Dedifferentiated amniotic fluid mesenchymal stem cell (primary cell): ENCODE measurements around the gene FSTL4.

Experiments
- DNase-seq: peaks from one replicate; pipeline ENCODE4 v3.0.0-alpha.2; 2016; ENCODE audit errors: extremely low spot score

FSTL4 gene

DNA sequence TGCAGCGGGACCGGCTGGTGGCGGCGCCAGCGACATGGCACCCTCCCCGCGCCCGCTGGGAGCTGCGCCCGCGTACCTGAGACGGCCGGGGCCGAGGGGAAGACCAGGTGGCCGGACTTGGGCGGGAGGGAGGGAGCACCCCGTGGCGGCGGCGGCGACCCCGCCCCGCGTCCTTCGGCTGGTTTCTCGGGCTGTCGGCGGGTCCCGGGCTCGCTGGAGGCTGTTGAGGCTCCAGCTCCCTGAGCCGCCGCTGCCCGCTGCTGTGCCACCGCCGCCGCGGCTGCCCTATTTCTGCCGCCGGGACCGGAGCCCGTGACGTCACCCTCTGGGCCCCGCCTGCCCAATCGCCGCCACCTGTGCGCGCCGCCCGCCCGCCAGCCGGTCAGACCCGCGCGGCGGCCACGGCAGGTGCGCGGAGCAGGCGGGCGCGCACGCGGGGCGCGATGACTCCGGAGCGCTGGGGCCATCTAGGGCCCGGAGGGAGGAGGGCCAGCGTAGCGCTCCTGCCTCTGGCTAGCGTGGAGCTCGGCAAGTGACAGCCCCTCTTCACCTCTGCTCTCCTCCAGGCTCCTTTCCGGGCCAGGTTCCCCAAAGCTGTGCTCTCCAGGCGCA, at the start of gene FSTL4:
FSTL4 (minus strand) TSS at position 293 of the 612 bp plus-strand sequence.
- DNase-seq, result no peak

DNA sequence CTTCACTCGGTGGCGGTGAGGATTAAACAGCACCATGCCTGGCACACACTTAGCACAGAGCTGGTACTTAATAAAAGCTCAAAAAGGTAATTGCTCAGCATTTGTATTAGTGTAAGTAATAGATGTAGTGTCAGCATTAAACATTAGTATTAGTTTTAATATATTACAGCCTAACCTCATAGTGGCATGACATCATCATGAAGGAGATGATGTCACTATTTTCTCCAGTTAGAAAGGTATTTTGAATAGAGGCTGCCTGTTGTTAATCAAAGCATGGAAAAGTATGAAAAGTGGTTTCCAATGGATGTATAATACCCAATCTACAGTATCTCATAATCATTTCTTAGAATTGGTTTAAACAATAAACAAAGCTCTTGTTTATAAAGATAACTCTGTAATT, 49.0 kb upstream of the FSTL4 start:
- no peak for DNase-seq

DNA sequence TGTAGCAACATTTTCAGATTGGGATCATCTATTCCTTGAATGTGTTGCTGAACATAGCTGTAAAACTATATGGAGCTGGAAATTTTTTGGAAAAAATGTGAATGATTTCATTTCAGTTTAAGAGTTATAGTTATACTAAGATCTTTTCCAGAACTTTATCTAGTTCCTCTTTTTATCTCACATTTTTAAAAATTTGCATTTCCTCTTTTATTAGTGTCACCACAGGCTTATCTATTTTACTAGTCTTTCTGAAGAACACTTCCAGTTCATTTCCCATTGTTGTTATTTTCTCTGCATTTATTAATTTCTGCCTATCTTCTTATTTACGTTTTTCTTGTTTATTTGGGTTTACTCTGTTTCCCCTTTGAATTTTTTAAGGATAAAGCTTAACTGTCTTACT, 46.0 kb upstream of the FSTL4 start:
- DNase-seq, result no peak

DNA sequence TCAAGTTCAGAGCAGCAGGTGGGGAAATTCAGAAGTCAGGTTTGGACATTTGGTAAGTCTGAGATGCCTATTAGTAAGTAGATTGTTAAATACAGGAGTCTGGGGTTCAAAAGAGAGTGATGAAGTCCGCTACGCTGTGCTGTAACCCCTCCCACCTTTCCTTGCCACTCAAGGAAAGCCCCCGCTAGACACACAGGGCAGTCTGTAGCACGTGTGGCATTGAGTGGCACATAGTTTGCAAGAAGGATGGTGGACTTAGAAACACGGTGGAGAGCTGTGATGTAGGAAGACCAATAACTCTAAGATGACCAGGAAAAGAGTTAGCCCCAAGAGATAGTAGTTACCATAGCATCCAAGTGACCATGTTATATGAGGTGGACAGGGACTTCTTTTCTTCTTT, 44.7 kb upstream of the FSTL4 start:
- no peak for DNase-seq

DNA sequence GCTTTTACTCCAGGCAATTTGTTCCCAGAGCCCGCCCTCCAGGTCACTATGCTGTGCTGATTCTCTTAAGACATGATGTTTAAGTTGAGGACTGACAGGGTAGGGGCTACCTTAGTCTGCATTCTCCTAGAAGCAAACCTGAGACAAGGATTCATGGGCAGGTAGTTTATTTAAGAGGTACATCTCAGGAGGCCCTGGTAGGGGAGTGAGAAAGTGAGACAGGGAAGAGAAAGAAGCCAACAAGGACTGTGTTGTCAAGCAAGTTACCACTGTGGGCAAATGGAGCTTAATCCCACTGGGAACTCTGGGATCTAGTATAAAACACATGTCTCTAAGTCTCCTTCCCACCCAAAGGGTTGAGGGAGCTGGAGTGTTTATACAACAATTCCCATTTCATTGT, 43.6 kb upstream of the FSTL4 start:
- no peak for DNase-seq

DNA sequence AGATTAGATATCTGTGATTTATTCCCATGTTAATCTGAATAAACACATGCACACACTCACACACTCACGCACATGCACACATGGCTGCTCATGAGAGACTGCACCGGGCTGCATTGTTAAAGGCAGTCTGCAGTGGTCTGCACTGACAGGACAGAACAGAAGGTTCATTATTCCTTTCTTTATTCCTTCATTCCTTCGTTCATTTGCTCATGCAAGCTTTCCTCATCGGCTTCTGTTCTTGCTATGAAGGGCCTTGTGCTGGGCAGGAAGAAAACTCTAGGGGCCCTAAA, 41.4 kb upstream of the FSTL4 start:
- no peak for DNase-seq

DNA sequence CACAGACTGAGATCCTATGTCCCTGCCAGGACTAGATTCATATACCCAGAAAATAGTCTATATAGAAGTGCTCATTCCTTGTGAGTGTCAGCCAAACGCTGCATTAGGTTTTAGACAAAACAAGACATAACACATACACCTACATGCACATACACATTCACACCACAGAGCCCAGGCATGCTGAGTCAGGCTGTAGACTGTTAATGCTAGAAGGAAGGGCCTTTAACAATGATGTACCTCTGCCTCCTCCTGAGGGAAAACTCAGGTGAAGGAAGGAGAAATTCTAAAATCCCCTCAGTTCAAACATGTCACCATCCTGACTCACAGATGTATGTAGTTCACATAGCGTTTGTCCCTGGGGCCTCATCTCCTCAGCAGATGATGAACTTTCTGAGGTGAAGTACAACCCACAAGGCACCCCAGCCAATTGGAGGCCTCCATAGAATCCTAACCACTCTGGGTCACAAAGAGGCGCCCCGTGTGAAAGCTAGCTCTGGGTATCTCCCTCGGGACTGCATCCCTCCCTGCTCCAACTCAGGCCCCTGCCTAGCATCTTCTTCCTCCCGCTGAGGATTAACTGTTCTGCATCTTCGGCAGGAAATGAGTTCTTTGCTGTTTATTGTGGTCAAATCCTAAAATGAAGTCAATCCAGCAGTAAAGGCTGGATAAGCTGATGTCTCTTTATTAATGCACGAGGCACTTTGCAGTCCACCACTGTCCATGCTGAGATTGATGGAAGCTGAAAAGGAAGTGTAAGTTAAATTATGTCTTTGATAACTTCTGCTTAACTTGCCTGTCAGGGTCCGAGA, 40.8 kb upstream of the FSTL4 start:
- DNase-seq, result no peak

DNA sequence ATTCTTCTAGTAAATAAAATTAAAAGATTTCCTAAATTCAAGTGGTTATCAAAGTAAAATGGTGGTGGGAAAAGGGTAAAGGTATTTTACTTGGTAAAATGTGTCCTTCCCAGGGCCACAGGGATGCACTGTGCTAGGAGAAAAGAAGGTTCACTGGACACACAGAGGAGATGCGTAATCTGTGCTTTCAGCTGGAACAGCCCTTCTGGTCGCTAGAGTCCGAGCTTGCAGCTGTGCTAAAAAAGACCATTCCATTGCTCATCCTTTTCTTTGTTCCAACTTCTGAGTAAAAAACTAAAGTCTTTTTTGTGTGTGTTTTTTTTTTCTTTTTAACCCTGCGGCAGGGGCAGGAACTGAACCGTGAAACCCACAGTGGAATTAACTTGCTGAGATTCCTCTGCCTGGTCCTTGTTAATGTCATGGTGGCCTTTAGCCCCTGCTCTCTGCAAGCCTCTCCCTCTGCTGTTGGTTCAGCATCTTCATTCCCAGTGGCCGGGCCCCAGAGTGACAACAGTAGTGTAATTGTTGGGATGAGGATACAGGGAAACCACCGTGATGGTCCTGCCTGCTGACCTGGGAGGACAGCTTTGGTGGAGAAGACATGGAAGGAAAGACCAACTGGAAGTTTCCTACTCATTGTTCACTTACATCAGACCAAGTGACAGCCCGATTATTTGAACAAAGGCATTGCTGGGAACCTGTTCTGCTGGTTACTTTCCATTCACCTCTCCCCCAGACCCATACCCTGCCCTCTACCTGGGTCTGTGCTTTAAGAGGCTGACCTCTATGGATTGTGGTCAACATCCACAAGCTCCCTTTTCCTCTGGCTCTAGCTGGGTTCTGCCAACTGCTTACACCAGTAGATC, 31.9 kb upstream of the FSTL4 start:
- DNase-seq, result no peak

DNA sequence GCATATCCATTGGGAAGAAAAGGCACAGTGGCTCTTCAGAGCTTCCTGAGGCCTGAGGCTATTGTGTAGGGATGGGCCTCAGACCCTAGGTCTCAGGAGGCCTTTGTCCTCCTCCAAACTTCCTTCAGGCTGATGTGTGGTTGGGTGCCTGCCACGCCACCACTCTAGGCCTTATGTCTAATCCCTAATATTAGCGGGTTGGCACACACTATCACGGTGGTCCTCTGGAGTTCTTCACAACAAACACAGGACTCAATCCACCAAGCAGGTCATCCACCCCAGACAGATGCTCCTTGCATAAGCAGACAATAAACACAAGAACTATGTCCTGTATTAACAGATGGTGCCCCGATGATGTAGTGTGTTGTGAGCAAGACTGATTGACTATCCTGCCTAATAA, 31.0 kb upstream of the FSTL4 start:
- DNase-seq, result no peak

DNA sequence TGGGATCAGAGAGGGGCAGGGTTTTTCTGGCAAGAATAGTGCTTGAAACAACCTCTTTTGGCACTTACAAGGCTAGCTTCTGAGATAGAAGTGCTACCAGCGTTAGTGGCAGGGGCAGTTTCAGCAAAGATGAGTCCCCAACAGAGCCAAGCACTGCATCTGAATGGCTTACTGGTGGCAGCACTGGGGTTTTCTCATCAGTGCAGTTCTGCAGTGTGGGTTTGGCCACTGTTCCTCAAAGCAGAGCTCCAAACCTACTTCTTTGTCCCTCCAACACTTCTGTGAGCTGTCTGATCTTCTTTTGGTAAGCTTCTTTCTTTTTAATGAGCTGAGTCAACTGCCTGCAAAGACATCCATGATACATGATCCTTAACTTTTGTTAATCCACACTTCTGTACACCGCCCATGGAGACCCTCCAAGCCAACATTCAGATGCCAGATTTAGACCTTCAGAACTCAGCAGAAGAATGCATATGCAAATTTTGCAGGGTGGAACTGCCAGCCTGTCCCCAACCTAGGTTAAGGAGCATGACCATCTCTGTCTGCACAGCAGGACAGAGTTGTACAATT, 29.9 kb upstream of the FSTL4 start:
- DNase-seq, result no peak

DNA sequence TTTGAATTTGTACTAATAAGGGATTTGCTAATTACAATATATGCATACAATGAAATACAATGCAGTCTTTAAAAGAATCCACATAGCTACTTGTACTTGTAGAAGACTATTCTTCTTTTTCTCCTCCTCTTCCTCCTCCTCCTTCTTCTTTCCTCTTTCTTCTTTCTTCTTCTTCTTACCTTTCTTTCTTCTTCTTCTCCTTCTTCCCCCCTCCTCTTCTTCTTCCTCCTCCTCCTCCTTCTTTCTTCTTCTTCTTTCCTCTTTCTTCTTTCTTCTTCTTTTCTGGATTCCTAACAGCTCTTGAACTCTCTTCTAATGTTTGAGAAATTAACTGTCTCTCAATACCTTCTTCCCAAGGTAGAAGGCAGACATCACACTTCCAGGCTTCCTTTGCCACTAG, 29.3 kb upstream of the FSTL4 start:
- no peak for DNase-seq

DNA sequence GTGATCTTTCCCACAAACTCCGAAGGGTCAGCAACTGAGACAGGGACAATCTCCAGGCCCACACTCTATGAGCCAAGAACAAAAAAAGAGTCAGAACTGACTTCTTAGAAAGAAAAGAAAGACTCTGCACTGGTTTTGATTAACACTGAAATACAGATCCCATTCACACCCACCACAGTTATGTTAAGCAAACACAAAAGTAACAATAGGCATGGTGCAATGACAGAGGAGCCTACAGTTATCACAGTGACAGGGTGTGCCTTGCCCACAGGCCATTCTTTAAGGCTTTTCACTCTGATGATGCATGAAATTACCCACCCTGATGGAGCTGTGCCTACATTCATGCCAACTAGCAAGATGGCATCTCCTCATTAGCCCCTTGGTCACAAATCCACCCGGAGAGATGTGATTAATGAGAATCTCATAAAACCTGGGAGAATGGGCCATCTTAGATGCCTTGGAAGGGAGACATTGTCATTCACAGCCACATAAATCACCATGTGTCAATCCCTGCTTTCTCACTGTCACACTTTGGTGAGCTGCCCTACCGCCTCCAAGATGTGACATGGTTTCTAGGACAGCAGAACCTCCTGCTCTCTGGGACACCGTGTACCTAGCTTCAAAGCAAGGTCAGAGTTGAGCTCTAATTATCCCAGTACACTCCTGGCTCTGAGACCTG, 27.6 kb upstream of the FSTL4 start:
- DNase-seq, result no peak

DNA sequence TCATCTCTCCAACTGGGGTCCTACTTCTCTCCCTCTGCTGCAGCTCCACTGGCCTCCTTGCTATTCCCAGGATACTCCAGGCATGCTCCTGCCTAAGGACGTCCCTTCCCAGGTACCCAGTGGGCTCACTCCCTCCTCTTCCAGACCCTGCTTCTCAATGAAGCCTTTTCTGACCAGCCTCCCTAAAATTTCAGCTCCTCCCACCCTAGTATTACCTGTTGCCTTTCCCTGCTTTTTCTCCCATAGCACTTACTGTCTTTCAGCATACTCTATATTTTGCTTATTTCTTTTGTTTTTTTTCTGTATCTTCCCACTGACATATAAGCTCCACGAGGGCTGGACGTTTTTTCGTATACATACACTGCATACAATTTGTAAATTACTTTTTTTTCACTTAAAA, 26.1 kb upstream of the FSTL4 start:
- no peak for DNase-seq

DNA sequence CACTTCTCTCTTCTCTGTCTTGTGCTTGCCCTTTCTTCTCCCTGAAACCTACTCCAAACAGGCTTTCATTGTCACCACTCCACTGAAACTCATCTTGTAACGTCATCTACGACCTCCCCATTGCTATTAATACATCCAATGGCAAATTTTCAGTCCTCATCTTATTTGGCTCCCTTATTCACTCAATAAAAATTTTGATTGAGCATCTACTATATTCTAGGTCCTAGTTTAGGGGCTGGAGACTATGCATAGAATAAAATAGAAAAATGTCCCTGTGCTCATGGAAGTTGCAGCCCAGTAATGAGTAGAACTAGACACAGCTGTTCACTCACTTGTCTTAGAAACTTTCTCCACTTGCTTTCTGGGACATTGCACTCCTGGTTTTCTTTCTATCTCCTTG, 24.9 kb upstream of the FSTL4 start:
- DNase-seq, result no peak

DNA sequence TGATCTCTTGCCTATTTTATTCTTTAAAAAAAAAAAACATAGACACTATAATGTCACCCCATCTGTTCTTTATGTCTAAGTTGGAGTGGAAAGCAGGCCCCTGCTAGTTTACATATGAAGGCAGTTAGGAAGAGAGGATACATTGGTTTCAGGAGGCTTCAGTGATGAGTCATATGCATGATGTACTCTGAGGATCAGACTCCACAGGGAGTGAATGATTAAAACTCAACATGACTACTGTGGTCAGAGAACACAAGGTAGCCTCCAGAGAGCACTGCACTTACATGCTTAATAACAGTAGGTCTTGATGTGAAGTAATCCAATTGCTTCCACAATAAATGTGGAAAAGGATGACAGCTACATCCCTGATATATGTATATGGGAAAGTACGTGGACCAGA, 22.7 kb upstream of the FSTL4 start:
- no peak for DNase-seq

DNA sequence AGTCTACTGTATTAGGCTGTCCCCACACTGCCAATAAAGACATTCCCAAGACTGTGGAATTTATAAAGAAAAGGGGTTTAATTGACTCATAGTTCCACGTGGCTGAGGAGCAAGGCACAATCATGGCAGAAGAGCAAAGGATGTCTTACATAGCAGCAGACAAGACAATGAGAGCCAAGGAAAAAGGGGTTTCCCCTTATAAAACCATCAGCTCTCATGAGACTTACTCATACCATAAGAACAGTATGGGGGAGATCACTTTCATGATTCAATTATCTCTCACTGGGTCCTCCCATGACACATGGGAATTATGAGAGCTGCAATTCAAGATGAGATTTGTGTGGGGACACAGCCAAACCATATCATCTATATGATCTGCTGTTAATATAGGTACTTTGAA, 14.8 kb upstream of the FSTL4 start:
- no peak for DNase-seq

DNA sequence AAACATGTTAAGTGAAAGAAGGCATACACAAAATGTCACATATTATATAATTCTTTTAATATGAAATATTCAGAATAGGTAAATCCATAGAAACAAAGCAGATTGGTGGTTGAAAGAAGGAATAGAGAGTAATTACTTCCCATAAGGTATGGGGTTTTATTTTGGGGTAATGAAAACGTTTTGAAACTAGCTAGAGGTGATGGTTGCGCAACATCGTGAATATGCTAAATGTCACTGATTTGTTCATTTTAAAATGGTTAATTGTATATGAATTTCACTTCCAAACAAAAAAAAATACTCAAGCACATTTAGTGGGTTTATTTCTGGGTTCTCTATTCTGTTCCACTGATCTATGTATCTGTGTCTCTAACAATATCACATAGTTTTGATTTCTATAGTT, 12.0 kb upstream of the FSTL4 start:
- DNase-seq, result no peak

DNA sequence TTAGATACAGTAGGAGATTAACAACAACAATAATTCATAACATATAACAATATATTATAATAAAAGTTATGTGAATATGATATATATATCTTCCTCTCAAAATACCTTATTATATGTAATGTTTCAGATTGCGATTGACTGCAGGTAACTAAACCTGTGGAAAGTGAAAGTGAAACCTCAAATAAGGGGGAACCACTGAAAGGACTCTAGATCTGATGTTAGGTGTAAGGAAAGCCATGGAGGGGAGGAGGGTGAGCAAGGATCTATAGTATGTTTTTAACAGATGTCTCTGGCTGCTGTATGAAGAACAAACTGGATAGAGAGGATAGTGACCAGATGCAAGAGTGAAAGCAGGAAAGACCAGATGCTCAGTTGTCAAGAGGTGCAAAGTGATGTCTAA, 5.8 kb upstream of the FSTL4 start:
- no peak for DNase-seq

DNA sequence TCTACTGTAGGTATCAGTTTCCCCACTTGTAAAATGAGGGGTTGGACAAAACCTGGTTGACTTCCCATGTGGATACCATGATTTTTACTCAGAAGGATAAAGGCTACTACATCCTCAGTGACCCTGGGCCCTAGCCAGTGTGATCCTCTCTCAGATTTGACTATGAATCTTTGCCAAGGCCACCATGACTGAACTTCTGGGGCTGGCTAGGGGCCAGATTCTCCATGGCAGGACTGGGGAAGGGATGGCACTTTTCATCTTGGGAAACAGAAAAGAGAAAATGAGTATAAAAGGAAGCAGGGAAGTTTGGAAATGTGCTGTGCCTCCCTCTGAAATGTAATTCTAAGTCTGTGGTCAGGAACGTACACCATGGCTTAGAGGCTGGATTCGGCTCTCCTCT, 1.4 kb upstream of the FSTL4 start:
- DNase-seq, result no peak

DNA sequence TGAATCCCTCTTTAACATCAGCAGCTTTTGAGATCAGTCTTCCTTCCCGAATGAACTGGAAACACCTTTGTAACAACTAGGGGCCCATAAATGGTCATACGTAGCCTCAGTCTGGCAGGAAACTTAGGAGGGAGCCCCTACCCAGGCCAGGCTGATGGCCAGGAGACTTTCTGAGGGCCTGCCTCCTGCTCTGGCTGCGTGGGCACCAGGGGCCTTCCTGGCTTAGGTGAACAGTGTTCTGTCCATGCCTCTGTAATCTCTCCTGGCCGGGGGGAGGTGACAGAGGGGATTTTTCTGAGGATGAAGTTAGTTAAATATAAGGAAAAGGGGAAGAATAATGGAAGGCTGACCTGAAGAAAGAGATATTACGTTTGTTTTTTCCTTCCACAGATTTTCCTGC, 843 bp upstream of the FSTL4 start:
- no peak for DNase-seq

DNA sequence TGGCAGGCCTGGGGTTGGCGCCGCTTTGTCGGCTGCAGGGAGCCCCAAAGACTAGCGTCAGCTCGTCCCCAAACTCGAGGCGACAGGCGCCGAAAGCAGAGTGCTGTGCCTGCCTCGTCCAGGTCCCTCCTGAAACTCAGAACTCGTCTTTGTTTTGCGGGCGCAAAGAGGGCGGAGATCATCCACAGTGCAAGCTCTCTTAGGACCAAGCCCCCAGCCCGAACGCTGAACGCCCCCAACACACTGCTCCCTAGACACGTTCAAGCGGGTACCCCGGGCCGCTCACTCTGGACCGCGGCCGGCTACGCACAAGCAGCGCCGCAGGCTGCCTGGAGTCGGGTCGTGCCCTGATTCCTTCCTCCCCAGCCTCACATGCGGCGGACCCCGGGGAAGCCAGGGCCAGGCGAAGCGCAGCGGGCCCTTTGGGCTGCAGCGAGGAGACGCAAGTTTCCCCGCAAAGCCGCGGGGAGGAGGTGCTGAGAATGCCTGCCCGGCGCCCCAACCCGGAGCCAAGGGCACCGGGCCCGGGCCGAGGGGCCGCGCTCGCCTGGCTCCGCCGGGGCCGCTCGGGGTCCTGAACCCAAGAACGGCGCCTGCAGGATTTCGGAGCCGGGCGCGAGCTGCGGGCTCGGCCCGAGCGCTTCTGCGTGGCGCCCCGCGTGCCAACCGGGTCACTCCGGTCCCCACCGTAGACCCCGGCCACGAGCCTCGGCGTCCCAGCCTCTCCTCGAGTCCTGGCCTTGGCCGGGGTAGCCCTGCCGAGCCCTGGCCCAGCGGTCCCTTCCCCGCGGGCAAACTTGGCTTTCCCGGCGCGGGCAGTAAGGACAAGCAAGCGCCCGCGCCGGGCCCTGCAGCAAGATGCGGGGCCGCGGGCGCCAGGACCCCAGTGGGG, 738 bp downstream of the FSTL4 start:
- no peak for DNase-seq
